ENCODE data around the gene ERGIC1. TPM values are rescaled to one million over a fixed set of nuclear protein-coding genes. Genes with fewer than 3 reads are reported as not detected.

ERGIC1 gene
- total and polyA plus RNA-seq, 2 of the 8 experiments (the other 6 are each of a cell fraction or from before 2014, with no cell fraction given), result 95.3 to 106 TPM

DNA sequence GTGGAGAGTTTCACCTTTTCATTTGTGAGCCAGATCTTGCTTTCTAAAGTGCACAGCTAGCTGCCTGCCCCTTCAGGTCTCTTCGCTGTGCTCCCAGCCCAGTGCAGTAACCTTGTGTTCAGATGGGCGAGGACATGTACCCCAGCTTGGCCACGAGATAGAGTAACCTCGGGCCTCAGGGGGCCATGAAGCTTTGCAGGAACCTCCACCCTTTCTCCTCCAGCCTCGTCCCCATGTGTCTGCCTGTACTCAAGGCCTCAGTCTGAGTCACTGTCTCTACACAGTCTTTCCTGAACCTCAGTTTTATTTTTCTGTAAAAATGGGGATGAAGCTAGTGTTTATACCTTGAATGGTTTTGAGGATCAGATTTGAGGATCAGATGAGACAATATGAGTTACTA lies 37.9 kb downstream of the ERGIC1 start (continued):
- no peak for TF ChIP-seq CTBP2 (IDR thresholded peaks at IDR 0.05; ENCODE audit: borderline replicate concordance, insufficient read depth, insufficient read length, low read length)
- TF ChIP-seq TBP (IDR thresholded peaks at IDR 0.05; ENCODE audit: low read depth, low read length), result no peak
- TF ChIP-seq MAFK (IDR thresholded peaks at IDR 0.05; ENCODE audit: low read depth, low read length), result no peak
- TF ChIP-seq BCL11A (IDR thresholded peaks at IDR 0.05; ENCODE audit: low read depth in 2 of 2, low read length in 2 of 2), result no peak
- no peak for TF ChIP-seq SP1 (IDR thresholded peaks at IDR 0.05; ENCODE audit: low read depth, low read length)
- no peak for TF ChIP-seq KDM4A (IDR thresholded peaks at IDR 0.05; ENCODE audit: low read depth, low read length, severe bottlenecking)
- TF ChIP-seq TAF7 (optimal IDR thresholded peaks at IDR 0.05; ENCODE audit: borderline replicate concordance, low read depth, low read length), result no peak
- TF ChIP-seq RFX5 (IDR thresholded peaks at IDR 0.05; ENCODE audit: borderline replicate concordance, low read depth, low read length), result no peak
